Mesothelial cell of epicardium (in vitro differentiated cells): Measurements from ENCODE around the gene MAST3. TPM values are rescaled to one million over a fixed set of nuclear protein-coding genes. Genes with fewer than 3 reads are reported as not detected.

ENCODE experiments used
- DNase-seq, 2 experiments: peaks; one replicate each; pipeline ENCODE4 v3.0.0; 2021; ENCODE audit warnings: low spot score in 2 of 2; ENCODE audit not compliant: unreplicated experiment in 2 of 2
- H3K27ac Mint-ChIP-seq: 2 replicates; pipeline ENCODE4 v1.8.0; 2021; ENCODE audit warnings: mixed read lengths
- H3K27me3 Mint-ChIP-seq: 2 replicates; pipeline ENCODE4 v1.8.0; 2021; ENCODE audit warnings: low read depth, mixed read lengths
- H3K36me3 Mint-ChIP-seq: 2 replicates; pipeline ENCODE4 v1.8.0; 2021; ENCODE audit warnings: mixed read lengths
- H3K4me1 Mint-ChIP-seq: 2 replicates; pipeline ENCODE4 v1.8.0; 2021; ENCODE audit warnings: mixed read lengths
- H3K4me3 Mint-ChIP-seq: 2 replicates; pipeline ENCODE4 v1.8.0; 2021; ENCODE audit warnings: mild to moderate bottlenecking, moderate library complexity, mixed read lengths
- H3K9me3 Mint-ChIP-seq: 2 replicates; pipeline ENCODE4 v1.8.0; 2021; ENCODE audit warnings: mixed read lengths
- total RNA-seq: library from RNA; stranded (reverse); gene quantifications from 3 replicates; pipeline ENCODE4 v1.2.1, GENCODE V29; 2021
- TF ChIP-seq, protein P1 (sequence below): fragments of 200-600 bp; sonication (generic); IDR thresholded peaks from one replicate; pipeline ENCODE4 v1.5.0; 2021; ENCODE audit warnings: antibody characterized with exemption; ENCODE audit not compliant: unreplicated experiment

Gene MAST3
- total RNA-seq, 1 donor from 2014 or later = 16.0 TPM

DNA sequence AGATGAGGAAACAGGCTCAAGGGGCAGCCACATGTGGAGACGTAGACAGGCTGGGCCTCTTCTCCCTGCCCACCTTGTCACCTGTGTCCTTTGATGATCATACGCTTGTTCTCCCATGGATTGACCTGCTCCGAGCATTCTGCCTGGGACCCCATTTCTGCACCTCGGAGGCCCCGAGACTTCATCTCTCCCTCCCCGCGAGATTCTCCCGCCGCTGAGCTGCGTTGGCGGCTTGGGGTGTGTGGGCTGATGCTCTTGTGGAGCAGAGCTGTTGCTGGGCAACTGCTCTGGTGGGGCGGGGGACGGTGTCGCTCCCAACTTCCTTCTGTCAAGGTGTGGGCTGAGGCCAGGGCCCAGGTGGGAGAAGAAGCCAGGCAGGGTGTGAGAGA lies 22.1 kb downstream of the MAST3 start:
- no peaks in the 10 kb centered on the region for H3K27me3 Mint-ChIP-seq
- peaks cover 10% of the 10 kb centered on the region for H3K36me3 Mint-ChIP-seq
- H3K4me3 Mint-ChIP-seq = peak overlapping the region; percentile 30
- H3K9me3 Mint-ChIP-seq = no peaks in the 10 kb centered on the region
- no peak overlapping the region for H3K27ac Mint-ChIP-seq
- TF ChIP-seq, protein P1, sequence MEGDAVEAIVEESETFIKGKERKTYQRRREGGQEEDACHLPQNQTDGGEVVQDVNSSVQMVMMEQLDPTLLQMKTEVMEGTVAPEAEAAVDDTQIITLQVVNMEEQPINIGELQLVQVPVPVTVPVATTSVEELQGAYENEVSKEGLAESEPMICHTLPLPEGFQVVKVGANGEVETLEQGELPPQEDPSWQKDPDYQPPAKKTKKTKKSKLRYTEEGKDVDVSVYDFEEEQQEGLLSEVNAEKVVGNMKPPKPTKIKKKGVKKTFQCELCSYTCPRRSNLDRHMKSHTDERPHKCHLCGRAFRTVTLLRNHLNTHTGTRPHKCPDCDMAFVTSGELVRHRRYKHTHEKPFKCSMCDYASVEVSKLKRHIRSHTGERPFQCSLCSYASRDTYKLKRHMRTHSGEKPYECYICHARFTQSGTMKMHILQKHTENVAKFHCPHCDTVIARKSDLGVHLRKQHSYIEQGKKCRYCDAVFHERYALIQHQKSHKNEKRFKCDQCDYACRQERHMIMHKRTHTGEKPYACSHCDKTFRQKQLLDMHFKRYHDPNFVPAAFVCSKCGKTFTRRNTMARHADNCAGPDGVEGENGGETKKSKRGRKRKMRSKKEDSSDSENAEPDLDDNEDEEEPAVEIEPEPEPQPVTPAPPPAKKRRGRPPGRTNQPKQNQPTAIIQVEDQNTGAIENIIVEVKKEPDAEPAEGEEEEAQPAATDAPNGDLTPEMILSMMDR = no peak
- no peak for DNase-seq
- H3K4me1 Mint-ChIP-seq = peaks cover 19% of the 10 kb centered on the region

DNA sequence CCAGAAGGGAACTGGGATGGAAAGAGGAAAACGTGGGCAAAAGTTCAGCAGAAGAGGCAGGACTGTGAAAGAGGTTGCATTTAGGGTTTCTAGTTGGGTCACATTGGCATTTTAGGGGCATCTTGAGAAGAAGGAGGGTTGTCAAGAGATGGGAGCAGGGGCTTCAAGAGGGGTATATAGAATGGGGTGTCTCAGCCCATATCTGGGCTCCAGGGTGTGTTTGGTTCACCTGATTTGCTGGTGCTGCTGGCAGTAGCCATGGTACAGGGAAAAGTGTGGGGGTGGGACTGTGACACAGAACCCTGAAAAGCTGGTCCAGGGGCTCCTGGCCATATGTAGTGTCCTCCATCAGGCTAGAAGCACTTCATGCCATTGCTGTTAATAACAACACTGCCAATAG lies 22.5 kb downstream of the MAST3 start:
- no peaks in the 10 kb centered on the region for H3K9me3 Mint-ChIP-seq
- no peaks in the 10 kb centered on the region for H3K27me3 Mint-ChIP-seq
- TF ChIP-seq, protein P1 = no peak
- H3K36me3 Mint-ChIP-seq = peaks cover 10% of the 10 kb centered on the region
- no peak for DNase-seq
- H3K4me1 Mint-ChIP-seq = peaks cover 19% of the 10 kb centered on the region
- H3K4me3 Mint-ChIP-seq = peak overlapping the region; percentile 30
- no peak overlapping the region for H3K27ac Mint-ChIP-seq

DNA sequence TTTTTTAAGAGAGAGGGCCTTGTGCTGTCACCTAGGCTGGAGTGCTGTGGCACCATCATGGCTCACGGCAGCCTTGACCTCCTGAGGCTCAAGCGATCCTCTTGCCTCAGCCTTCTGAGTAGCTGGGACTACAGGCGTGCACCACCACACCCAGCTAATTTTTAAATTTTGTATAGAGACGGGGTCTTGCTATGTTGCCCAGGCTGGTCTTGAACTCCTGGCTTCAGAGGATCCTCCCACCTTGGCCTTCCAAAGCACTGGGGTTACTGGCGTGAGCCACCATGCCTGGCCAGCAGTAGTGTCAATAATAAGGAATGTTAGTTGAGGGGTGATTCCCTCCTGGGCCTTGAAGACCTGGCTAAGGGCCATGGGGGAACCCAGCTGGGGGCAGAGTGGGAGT lies 23.6 kb downstream of the MAST3 start:
- Mint-ChIP-seq H3K27ac (no peak overlapping the region), H3K36me3 (peaks cover 14% of the 10 kb centered on the region), H3K9me3 (no peaks in the 10 kb centered on the region), H3K4me3 (no peak overlapping the region), H3K4me1 (peaks cover 19% of the 10 kb centered on the region), H3K27me3 (no peaks in the 10 kb centered on the region)
- TF ChIP-seq, protein P1 = no peak
- DNase-seq = no peak

DNA sequence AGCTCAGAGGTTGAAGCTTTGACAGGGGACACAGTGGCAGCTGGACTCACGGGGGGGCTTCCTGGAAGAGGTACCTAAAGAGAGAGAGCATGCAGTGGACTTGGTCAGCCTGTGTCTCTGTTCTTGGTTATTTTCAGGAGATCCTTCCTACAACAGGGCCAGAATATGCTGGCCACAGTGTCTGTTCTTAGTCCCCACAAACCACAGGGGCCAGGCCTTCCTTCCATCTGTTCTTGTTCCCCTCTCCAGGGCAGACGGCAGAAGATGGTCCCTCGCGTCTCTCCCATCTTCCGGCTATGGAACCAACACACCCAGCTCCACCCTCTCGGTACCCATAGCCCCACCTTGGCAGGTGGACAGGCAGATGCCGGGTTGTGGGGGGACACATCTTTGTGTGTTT lies 24.8 kb downstream of the MAST3 start:
- peaks cover 16% of the 10 kb centered on the region for H3K4me1 Mint-ChIP-seq
- H3K36me3 Mint-ChIP-seq = peaks cover 14% of the 10 kb centered on the region
- DNase-seq = no peak
- H3K27ac Mint-ChIP-seq = no peak overlapping the region
- H3K4me3 Mint-ChIP-seq = no peak overlapping the region
- no peaks in the 10 kb centered on the region for H3K27me3 Mint-ChIP-seq
- no peaks in the 10 kb centered on the region for H3K9me3 Mint-ChIP-seq
- TF ChIP-seq, protein P1 = no peak

DNA sequence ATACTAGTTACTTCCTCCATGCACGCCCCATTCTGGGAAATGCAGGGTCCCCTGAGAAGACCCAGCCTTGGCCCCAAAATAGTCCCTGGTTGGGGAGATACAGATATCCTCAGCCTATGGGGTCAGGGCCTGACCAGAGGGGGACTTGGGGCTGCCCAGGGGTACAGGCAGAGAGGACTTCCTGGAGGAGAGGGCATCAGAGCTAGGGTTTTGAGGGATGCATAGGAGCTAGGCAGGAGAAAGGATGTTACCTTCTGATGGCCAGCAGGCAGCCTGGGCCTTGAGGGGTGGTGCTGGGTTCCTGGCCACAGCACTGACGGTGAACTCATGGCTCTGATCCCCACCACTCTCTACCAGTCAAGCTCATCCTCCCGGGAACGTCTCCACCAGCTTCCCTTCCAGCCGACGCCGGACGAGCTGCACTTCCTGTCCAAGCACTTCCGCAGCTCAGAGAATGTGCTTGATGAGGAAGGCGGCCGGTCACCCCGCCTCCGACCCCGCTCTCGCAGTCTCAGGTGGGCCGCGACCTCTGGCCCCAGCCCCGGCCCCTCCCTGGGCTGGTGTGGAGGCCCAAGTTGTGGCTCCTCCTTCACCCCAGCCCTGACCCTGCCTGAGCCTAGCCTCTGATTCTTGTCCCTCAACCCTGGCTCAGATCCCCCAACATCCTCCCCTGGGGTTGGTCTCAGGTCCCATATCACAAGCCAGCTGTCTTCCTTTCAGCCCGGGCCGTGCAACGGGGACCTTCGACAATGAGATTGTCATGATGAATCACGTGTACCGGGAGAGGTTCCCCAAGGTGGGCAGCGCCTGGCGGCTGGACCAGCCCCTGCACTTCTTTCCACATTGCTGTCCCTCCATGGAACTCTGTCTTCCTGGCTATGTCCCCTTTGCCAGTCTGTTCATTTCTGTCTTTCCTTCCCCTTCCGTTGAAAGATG lies 25.6 kb downstream of the MAST3 start:
- Mint-ChIP-seq H3K36me3 (peaks cover 14% of the 10 kb centered on the region), H3K9me3 (no peaks in the 10 kb centered on the region), H3K27me3 (no peaks in the 10 kb centered on the region), H3K4me3 (no peak overlapping the region), H3K27ac (no peak overlapping the region), H3K4me1 (peaks cover 14% of the 10 kb centered on the region)
- TF ChIP-seq, protein P1 = no peak
- no peak for DNase-seq
